ENCODE results near the gene ZNF440. TPM values are rescaled to one million over a fixed set of nuclear protein-coding genes. Genes with fewer than 3 reads are reported as not detected.

ZNF440 gene
- total and polyA plus RNA-seq, 10 of the 15 experiments (the other 5 are each of a cell fraction or from before 2014, with no cell fraction given): 1.3 to 8.9 (median 3.8) TPM

DNA sequence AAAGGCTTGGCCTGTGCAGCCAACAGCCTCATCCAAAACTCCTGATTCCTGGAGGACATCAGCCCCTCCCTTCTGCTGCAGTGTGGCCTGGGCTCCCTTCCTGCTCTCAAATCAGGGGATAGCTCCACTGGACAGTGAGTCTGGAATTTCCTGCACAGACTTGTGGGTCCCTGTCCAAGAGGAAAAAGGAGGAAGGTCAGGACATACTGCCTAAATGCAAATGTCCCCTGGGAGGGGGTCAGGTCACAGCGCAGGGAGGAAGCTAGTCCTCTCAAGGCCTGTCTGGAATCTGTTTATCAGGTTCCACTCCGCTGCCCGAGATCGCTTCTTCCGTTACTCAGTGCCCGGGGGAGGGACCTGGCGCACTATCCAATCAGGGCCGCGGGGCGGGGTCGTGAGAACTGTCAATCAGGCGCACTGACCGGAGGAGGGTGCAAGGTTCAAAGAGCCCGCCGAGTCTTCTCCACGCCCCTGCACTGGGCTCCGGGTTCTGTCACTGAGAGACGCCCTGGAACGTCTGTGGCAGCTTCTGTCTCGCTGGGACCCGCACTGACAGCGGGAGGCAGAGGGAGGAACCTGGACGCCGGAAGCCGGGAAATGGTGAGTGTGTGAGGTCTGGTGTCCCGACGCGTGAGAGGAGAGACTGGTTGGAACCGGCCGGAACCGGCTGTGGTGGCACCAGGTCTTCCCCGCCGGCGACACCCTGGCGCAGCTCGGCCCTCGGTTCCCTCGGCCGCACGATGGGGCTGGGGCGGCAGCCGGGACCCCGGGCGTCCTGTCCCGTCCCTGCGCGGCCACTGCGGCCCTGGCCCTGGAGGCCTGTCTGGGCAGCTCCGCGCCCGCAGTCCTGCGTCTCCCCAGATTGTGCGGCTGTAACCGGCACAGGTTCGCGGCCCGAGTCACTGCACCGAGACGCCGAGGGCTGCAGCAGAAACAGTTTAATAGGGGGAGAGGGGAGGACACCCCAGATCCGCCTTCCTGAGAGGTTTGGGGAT, 47.2 kb upstream of the ZNF440 start, which contains the start of gene ZNF441 (continued):
- TF ChIP-seq ZSCAN29 (IDR thresholded peaks at IDR 0.05) (no peak), NFXL1 (IDR thresholded peaks at IDR 0.05; ENCODE audit: borderline replicate concordance) (no peak), KAT2A (conservative IDR thresholded peaks at IDR 0.05; ENCODE audit: control insufficient read depth, low read depth, low read length) (no peak), ZNF207 (IDR thresholded peaks at IDR 0.05; ENCODE audit: borderline replicate concordance) (peak; percentile 64; the same call in 1 of the 2 replicates), ESRRA (IDR thresholded peaks at IDR 0.05; ENCODE audit: low read length) (no peak), CBFB (IDR thresholded peaks at IDR 0.05; ENCODE audit: low read depth) (peak; percentile 25; the same call in 1 of the 2 replicates), BRCA1 (IDR thresholded peaks at IDR 0.05; ENCODE audit: low read depth, low read length) (no peak), SPI1 (IDR thresholded peaks at IDR 0.05; ENCODE audit: borderline replicate concordance, insufficient read depth, low read depth, low read length) (peak; percentile 8; the same call in 1 of the 2 replicates), POU2F2 (IDR thresholded peaks at IDR 0.05; ENCODE audit: borderline replicate concordance, low read depth, low read length) (peak; percentile 36; the same call in 1 of the 3 replicates), TAF1 (IDR thresholded peaks at IDR 0.05; ENCODE audit: borderline replicate concordance, low read depth, low read length) (peak; percentile 46; the same call in 1 of the 2 replicates), RELA (IDR thresholded peaks at IDR 0.05; ENCODE audit: borderline replicate concordance, partially characterized antibody) (peak; percentile 33), PML (IDR thresholded peaks at IDR 0.05; ENCODE audit: low read length) (no peak), ETV6 (conservative IDR thresholded peaks at IDR 0.05 in 1 of 2, IDR thresholded peaks at IDR 0.05 in 1 of 2; ENCODE audit: borderline replicate concordance in 1 of 2, low read depth in 1 of 2) (no peak), SRF (IDR thresholded peaks at IDR 0.05; ENCODE audit: low read depth in 2 of 2, low read length in 2 of 2) (0 out of 4 replicates have a peak, but pooled peaks of 1 of the 2 experiments have one; percentile 5), CHD4 (IDR thresholded peaks at IDR 0.05) (no peak), EGR1 (IDR thresholded peaks at IDR 0.05; ENCODE audit: borderline replicate concordance in 1 of 2, low read depth in 2 of 2, low read length in 2 of 2) (no peak), MEF2A (IDR thresholded peaks at IDR 0.05; ENCODE audit: insufficient read depth, low read depth, low read length) (no peak), GATAD2B (conservative IDR thresholded peaks at IDR 0.05; ENCODE audit: low read depth) (peak; percentile 44), NRF1 (conservative IDR thresholded peaks at IDR 0.05; ENCODE audit: low read depth, low read length) (no peak)
- TF ChIP-seq, protein P1, sequence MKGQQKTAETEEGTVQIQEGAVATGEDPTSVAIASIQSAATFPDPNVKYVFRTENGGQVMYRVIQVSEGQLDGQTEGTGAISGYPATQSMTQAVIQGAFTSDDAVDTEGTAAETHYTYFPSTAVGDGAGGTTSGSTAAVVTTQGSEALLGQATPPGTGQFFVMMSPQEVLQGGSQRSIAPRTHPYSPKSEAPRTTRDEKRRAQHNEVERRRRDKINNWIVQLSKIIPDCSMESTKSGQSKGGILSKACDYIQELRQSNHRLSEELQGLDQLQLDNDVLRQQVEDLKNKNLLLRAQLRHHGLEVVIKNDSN (IDR thresholded peaks at IDR 0.05; ENCODE audit: borderline replicate concordance, extremely low read length, insufficient read depth, low read depth, low read length): no peak
- TF ChIP-seq, protein P2, sequence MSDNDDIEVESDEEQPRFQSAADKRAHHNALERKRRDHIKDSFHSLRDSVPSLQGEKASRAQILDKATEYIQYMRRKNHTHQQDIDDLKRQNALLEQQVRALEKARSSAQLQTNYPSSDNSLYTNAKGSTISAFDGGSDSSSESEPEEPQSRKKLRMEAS (IDR thresholded peaks at IDR 0.05; ENCODE audit: low read depth, low read length): no peak; the same call in 1 of the 2 replicates
- TF ChIP-seq, protein P3, sequence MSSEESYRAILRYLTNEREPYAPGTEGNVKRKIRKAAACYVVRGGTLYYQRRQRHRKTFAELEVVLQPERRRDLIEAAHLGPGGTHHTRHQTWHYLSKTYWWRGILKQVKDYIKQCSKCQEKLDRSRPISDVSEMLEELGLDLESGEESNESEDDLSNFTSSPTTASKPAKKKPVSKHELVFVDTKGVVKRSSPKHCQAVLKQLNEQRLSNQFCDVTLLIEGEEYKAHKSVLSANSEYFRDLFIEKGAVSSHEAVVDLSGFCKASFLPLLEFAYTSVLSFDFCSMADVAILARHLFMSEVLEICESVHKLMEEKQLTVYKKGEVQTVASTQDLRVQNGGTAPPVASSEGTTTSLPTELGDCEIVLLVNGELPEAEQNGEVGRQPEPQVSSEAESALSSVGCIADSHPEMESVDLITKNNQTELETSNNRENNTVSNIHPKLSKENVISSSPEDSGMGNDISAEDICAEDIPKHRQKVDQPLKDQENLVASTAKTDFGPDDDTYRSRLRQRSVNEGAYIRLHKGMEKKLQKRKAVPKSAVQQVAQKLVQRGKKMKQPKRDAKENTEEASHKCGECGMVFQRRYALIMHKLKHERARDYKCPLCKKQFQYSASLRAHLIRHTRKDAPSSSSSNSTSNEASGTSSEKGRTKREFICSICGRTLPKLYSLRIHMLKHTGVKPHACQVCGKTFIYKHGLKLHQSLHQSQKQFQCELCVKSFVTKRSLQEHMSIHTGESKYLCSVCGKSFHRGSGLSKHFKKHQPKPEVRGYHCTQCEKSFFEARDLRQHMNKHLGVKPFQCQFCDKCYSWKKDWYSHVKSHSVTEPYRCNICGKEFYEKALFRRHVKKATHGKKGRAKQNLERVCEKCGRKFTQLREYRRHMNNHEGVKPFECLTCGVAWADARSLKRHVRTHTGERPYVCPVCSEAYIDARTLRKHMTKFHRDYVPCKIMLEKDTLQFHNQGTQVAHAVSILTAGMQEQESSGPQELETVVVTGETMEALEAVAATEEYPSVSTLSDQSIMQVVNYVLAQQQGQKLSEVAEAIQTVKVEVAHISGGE (CRISPR knock-in tag; IDR thresholded peaks at IDR 0.05): peak; percentile 45; the same call in 1 of the 2 replicates
- TF ChIP-seq, protein P4, sequence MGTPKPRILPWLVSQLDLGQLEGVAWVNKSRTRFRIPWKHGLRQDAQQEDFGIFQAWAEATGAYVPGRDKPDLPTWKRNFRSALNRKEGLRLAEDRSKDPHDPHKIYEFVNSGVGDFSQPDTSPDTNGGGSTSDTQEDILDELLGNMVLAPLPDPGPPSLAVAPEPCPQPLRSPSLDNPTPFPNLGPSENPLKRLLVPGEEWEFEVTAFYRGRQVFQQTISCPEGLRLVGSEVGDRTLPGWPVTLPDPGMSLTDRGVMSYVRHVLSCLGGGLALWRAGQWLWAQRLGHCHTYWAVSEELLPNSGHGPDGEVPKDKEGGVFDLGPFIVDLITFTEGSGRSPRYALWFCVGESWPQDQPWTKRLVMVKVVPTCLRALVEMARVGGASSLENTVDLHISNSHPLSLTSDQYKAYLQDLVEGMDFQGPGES (IDR thresholded peaks at IDR 0.05): peak; percentile 23; the same call in 1 of the 2 replicates
